Measurements from ENCODE around the gene PMM2.

Gene PMM2

DNA sequence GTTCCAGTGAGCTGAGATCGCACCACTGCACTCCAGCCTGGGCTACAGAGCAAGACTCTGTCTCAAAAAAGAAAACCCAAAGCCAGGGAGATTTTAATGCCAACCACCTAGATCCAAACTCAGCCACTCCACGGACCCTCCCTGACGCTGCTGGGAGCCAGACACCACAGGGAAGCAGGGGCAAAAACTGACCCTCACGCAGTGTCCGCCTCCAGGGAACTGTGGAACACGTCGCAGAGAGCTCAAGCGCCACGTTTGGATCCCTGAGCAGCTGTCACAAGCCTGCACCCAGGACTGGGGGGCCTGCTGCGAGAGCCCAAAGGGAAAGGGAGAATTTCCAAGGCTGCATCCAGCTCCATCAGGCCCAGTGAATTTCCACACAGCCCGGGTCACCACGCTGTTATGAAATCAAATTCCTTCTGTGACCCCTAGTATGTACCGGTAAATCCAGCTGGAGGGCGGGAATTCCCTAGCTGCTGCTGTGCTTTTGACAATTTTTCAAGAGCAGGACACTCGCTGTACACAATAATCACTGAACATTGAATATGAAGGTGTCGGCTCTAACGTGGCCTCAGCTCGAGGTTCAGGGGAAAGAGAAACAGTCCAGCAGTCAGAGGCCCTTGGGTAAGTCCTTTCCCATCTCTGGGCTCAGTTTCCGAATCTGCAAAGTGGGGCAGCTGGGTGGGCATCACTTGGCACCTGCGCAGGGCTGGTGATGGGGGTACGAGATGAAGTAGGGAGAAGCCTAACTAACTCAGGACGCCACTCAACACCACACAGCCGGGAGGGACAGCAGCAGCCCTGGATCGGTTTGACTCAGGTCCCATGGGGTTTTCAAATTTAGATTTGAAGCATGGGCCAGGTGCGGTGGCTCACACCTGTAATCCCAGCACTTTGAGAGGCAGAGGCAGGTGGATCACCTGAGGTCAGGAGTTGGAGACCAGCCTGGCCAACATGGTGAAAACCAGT is 62.6 kb downstream of the PMM2 start:
- TF ChIP-seq, protein P1, sequence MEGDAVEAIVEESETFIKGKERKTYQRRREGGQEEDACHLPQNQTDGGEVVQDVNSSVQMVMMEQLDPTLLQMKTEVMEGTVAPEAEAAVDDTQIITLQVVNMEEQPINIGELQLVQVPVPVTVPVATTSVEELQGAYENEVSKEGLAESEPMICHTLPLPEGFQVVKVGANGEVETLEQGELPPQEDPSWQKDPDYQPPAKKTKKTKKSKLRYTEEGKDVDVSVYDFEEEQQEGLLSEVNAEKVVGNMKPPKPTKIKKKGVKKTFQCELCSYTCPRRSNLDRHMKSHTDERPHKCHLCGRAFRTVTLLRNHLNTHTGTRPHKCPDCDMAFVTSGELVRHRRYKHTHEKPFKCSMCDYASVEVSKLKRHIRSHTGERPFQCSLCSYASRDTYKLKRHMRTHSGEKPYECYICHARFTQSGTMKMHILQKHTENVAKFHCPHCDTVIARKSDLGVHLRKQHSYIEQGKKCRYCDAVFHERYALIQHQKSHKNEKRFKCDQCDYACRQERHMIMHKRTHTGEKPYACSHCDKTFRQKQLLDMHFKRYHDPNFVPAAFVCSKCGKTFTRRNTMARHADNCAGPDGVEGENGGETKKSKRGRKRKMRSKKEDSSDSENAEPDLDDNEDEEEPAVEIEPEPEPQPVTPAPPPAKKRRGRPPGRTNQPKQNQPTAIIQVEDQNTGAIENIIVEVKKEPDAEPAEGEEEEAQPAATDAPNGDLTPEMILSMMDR (IDR thresholded peaks at IDR 0.05; ENCODE audit: low read depth, low read length): no peak
- no peak for DNase-seq (ENCODE audit: extremely low read depth, low read depth)

DNA sequence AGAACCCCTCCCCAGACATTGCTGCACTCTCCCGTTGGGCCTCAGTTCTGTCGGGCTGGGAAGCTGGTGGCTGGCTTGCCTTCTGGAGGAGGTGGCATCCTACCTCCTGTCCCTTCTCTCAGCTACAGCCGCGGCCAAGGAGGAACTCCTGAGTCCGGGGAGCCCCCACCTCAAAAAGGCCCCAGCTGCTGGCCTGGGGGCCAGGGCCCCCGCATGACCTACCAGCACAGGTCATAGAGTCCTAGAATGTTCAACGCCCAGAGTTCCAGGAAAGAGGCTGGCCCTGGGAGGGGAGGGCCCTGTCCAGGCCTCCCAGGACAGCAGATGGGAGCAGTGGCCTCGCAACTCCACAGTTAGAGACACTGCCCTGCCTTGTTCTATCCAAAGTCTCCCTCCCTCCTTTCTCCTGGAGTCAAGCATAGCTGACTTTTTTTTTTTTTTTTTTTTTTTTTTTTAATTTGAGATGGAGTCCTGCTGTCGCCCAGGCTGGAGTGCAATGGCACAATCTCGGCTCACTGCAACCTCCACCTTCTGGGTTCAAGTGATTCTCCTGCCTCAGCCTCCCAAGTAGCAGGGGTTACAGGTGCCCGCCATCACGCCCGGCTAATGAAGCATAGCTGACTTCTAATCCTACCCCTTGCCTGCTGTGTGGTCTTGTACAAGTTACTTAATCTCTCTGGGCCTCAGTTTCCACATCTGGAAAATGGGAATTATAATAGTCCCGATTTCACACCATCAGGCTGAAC is 64.1 kb downstream of the PMM2 start:
- no peak for DNase-seq (ENCODE audit: extremely low read depth, low read depth)
- TF ChIP-seq, protein P1 (IDR thresholded peaks at IDR 0.05; ENCODE audit: low read depth, low read length): no peak

DNA sequence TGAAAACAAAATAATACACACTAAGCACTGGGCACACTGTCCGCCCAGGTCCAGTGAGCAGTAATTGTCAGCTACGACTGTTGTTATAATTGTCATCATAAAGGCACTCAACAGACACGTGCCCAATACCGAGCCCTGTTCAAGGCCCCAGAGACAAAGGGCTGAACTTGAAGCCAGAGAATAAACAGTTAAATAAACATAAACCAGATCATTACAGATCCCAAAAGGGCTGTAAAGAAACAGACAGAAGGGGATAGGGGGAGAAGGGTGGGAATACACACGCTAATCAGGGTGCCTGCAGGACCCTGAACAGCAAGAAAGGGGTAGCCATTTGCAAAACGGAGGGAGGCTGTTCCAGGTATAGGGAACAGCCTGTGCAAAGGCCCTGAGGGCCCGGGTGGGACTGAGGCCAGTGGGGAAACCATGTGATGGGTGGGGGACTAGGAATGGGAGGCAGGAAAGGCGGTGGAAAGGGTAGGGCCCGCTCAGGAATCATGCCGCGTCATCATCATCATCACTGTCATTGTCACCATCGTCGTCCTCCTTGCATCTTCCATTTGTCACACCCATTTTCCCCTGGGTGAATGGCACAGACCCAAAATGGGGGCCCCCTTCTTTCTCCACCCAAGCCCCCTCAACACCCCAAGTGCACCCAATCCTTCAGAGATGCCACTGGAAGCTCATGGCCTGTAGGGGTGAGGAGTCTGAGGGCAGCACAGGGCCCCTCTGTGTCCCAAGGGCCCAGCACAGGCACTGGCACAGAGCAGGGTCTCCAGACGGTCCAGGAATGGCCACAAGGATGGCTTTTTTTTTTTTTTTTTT is 64.9 kb downstream of the PMM2 start:
- DNase-seq (ENCODE audit: extremely low read depth, low read depth): no peak
- TF ChIP-seq, protein P1 (IDR thresholded peaks at IDR 0.05; ENCODE audit: low read depth, low read length): no peak

DNA sequence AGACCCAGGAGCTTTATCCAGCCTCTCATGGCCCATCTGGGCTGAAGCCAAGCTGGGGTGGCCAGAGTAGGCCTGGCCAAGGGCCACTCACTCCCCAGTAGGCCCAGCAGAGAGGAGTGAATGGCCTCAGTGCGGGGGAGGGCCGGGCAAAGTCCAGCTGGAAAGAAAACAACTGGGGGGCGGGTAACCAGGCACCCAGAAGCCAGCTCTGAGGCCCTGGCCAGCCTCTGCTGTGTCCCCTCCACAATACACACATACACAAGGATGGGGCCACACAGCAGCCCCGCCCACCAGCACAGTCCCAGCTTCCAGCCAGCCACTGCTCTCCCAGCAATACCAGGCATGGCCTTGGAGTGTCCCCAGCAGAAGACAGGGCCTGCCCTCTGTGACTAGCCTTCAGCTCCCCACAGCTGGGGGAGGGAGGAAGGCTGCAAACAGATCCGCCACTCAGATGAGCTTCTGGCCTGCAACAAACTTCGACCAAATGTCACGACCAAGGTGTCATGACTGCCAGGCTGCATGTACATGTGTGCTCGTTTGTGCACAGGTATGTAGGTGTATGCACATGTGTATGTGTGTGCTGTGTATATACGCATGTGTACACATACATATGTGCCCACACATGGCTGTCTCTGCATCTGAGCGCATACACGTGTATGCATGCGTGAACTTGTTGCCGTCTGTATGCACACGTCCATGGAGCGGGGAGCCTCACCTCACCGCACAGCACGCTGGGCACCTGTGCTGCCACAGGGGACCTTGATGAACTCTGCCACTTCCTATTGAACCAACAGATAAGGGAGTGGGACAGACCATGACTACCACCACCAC is 66.2 kb downstream of the PMM2 start:
- TF ChIP-seq, protein P1 (IDR thresholded peaks at IDR 0.05; ENCODE audit: low read depth, low read length): no peak
- DNase-seq (ENCODE audit: extremely low read depth, low read depth): no peak

DNA sequence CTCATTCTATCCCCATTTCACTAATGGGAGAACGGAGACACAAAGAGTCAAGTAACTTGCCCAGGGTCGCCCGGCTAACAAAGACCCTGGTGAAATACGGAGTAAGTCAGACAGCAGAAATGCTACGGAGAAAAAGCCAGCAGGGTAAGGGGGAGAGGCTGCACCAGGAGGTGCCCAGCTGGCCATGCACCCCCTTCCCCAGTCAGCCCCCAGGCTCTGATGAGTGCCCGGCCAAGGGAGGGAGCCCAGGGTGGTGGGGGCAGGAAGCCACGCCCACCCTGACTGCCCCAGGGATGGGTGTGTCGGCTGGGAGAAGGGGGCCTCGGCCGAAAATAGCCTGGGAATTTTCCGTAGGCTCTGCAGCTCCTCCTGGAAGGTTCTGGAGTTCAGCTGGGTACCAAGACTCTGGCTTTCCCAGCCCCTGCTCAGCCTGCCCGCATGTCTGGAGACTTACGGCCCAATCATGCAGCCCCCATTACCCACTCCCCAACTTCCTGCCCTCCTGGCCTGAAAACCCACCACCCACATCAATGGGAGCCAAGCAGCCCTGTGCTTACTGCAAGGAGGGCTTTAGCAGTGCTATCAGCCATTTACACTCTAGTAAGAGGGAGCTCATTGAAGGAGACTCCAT is 67.0 kb downstream of the PMM2 start:
- no peak for DNase-seq (ENCODE audit: extremely low read depth, low read depth)
- TF ChIP-seq, protein P1 (IDR thresholded peaks at IDR 0.05; ENCODE audit: low read depth, low read length): no peak
